GM06990 (cell line): ENCODE measurements around the gene FAM76A.
"Not testable (repeated sequence)": the region's sequence is repeated elsewhere in the genome, so short reads cannot be mapped to it uniquely, and the experiment has no call there.

Experiments
- DNase-seq: peaks from one replicate; pipeline ENCODE4 v3.0.0-alpha.2; 2011; ENCODE audit not compliant: insufficient read length; ENCODE audit errors: extremely low read depth
- H3K27me3 ChIP-seq: replicated peaks from 2 replicates; pipeline ENCODE4 v1.6.0; 2011; ENCODE audit warnings: low read length; ENCODE audit not compliant: control insufficient read depth, insufficient read depth
- H3K36me3 ChIP-seq: 2 replicates; pipeline ENCODE4 v1.5.1; 2011; ENCODE audit warnings: low read length; ENCODE audit not compliant: control insufficient read depth, insufficient read depth
- H3K4me3 ChIP-seq: replicated peaks from 2 replicates; pipeline ENCODE4 v1.5.1; 2011; ENCODE audit warnings: low read depth, mild to moderate bottlenecking, control low read depth, low read length
- TF ChIP-seq, protein P1 (sequence below): IDR thresholded peaks from 2 replicates; pipeline ENCODE4 v1.5.1; 2011; ENCODE audit warnings: low read length, control low read depth, mild to moderate bottlenecking, inconsistent platforms; ENCODE audit not compliant: insufficient read depth, poor library complexity, severe bottlenecking

The FAM76A gene

DNA sequence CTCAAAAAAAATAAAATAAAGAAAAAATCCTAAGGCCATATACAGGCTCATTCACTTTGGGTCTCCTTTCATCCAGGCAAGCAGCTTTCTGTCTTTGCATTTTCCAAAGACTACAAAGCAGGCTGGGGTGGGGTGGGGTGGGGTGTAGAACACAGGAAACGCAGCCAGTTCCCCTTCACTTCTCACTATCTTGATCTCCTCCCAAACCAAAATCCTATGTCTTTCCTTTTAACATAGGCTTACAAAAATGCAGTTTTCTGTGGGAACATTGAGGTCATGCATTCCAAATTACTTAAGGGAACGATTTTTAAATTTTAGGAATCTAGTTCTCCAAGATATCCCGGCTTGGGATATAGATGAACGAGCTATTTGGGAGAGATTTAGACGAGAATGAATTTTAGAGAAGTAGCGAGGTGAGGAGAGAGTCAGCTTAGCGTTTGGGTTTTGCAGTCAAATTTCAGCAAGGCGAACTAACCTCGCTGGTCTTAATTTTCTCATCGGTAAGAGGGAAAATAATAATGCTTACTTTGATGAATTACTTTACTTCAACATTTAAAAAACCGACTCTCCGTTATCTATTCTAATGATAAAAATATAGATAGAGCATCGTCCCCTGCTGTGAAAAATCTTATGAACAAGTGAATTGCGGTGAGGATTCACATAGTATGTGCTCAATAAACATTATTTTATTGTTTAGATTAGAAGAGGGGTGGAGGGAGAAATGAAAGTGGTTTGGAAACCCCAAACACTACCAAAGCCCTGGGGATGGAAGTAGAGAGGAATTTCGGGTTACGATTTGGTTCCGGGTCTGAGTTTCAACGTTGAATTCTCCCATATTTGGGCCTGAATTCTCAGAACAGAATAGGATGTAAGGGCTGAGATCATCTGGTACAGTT is 46.5 kb downstream of the FAM76A start:
- no peak for DNase-seq
- Histone ChIP-seq H3K4me3 (peak overlapping the region; percentile 16; the same call in 1 of the 2 replicates), H3K36me3 (no peaks in the 10 kb centered on the region), H3K27me3 (no peaks in the 10 kb centered on the region)
- TF ChIP-seq, protein P1, sequence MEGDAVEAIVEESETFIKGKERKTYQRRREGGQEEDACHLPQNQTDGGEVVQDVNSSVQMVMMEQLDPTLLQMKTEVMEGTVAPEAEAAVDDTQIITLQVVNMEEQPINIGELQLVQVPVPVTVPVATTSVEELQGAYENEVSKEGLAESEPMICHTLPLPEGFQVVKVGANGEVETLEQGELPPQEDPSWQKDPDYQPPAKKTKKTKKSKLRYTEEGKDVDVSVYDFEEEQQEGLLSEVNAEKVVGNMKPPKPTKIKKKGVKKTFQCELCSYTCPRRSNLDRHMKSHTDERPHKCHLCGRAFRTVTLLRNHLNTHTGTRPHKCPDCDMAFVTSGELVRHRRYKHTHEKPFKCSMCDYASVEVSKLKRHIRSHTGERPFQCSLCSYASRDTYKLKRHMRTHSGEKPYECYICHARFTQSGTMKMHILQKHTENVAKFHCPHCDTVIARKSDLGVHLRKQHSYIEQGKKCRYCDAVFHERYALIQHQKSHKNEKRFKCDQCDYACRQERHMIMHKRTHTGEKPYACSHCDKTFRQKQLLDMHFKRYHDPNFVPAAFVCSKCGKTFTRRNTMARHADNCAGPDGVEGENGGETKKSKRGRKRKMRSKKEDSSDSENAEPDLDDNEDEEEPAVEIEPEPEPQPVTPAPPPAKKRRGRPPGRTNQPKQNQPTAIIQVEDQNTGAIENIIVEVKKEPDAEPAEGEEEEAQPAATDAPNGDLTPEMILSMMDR: no peak

DNA sequence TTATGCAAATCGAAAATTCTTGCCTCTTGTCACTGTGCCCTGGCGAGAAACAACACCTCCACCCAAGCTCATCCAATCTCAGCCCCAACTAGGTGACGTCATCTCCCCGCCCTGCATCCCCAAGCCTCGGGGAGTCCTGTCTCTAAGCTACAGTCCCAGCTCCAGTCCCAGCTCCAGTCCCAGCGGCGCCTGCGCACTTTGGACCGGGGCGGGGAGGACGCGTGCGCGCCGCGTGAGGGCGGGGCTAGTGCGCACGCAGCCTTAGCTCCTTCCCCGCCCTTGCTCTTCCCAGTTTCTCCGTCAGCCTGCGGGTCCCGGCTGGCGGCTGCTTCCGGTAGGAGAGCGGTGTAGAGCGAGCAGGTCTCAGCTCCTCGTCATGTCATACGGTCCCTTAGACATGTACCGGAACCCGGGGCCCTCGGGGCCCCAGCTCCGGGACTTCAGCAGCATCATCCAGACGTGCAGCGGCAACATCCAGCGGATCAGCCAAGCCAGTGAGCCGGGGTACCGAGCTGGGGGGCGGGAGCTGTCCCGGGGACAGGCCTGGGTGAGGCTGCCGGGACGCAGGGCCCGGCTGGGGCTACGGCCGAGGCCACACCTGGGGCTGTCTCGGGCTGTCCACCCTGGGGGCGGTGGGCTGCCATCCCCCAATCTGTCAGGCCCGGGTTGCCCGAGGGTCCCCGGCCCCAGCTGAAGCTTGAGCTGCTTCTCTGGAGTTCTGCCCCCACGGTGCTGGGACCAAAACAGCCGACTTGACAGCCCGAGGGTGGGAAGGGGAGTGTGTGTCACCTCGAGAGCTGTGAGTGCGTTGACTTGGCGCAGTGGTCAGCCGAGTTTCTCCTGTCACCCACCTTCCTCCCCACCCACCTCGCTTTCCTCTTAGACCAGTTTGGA is 47.4 kb downstream of the FAM76A start, which contains the start of gene STX12:
Gene STX12, plus strand, starts transcription at position 288 of the 894 bp plus-strand sequence. Its CDS starts 89 bp downstream, at position 377.
- TF ChIP-seq, protein P1: no peak
- H3K36me3 ChIP-seq: no peaks in the 10 kb centered on the region
- H3K4me3 ChIP-seq: peak within 1 kb of the TSS; percentile 100
- no peaks in the 10 kb centered on the region for H3K27me3 ChIP-seq
- peak; percentile 99 for DNase-seq

DNA sequence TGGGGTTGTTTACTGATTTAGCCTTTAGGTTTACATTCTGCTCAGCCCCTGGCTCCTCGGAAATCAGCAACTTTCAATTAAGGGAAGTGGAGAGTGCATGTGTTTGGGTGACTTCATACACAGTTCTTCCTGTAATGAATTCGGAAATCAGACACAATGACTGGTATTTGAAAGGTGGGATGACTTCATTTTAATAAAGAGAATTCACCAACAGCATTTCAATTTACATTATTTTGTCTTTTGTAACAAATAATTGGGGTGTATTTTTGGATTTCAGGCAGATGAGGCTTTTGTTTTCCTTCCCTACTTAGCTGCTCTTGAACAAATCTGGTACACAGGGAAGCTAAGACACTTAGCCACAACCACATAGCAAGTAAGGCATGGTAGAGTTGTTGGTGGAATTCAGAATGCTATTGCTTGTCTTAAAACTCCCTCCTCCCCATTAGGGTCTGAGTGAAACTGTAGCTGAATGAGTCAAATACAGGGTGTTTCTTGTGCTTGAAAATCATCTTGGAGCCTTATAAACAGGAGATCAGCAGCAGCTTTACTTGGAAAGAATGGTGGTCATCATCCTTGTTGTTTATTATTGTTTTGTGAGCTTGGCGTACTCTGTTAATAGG is 48.2 kb downstream of the FAM76A start:
- TF ChIP-seq, protein P1: no peak
- DNase-seq: peak; percentile 50
- Histone ChIP-seq H3K4me3 (peak overlapping the region; percentile 100), H3K36me3 (no peaks in the 10 kb centered on the region; the same call in 1 of the 2 replicates), H3K27me3 (no peaks in the 10 kb centered on the region)

DNA sequence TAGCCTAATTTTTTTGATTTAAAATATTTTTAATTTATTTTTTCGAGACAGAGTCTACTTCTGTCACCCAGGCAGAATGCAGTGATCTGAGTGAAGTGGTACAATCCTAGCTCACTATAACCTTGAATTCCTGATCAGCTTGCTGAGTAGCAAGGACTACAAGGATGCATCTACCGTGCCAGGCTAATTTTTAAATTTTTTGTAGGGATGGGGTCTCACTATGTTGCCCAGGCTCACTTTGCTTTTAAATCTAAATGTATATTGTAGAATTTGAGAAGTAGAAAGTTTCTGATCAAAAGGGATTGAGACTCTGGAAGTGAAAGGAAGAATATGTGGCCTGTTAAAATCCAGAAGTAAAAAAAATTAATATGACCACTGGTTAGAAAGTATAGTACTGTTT is 48.9 kb downstream of the FAM76A start:
- no peaks in the 10 kb centered on the region for H3K27me3 ChIP-seq
- H3K36me3 ChIP-seq: no peaks in the 10 kb centered on the region; the same call in 1 of the 2 replicates
- TF ChIP-seq, protein P1: no peak
- no peak for DNase-seq
- H3K4me3 ChIP-seq: peak overlapping the region; percentile 100

DNA sequence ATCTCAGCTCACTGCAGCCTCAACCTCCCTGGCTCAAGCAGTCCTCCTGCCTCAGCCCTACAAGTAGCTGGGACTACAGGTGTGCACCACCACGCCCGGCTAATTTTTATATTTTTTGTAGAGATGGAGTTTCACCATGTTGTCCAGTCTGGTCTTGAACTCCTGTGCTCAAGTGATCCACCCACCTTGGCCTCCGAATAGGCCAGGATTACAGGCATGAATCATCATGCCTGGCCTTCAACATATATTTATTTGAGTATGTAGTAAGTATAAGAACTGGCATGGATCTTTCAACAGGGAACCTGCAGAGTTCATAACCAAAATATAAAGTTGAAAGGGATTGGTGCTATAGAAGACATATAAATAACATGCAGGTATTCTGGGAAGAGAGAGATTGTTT is 49.6 kb downstream of the FAM76A start:
- not testable (repeated sequence) for H3K4me3 ChIP-seq, H3K36me3 ChIP-seq, H3K27me3 ChIP-seq, DNase-seq

DNA sequence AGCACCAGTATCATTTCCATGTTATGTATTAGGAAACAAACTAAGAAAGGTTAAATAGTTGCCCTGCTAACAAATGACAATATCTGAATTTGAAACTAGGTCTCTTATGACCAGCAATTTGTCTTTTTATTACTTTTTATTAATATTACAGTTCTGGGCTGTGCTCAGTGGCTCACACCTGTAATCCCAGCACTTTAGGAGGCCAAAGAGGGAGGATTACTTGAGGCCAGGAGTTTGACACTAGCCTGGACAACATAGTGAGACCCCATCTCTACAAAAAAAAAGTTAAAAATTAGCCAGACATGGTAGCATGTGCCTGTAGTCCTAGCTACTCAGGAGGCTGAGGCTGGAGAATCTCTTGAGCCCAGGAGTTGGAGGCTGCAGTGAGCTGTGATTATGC is 50.5 kb downstream of the FAM76A start:
- DNase-seq, H3K27me3 ChIP-seq, H3K4me3 ChIP-seq, H3K36me3 ChIP-seq: not testable (repeated sequence)
